ENCODE results near the gene IFT122.

The IFT122 gene

DNA sequence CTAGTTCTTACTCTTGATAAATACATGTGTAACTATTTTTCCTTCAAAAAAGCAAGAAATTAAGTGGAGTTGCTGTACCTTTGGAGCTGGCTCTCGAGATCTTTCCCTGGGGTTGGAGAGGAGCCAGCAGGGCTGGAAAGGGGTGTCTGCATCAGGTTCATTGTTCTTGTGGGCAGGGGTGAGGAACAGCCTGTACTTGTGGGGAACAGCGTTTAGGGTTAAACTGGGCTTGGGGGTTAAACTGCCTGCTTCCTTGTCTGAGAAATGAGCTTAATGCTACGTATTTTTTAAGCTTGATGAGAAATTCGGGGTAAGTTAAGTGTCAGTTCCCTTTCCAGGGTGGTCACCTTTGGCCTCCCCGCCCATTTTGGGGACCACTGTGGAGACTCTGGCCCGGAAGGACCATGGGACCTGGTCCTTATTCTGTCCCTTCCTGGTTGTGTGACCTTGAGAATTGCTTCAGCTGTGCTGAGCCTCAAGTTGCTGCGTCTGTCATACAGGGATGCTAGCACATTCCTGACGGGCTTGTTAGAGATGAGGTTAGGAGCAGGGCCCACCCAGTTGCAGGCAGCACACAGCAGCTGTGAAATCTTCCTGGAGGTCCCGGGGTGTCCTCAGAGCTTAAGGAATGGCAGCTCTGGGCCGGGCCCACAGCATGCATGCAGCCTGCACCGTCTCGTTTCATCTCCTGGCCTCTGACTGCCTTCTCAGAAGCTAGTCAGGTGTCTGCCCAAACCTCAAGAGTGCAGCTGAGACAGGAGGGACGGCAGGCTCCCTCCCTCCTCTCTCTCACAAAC is 114.5 kb downstream of the IFT122 start:
- Mint-ChIP-seq H3K27ac (peak overlapping the region; percentile 34 to 85 (median 66)), H3K4me3 (no peak overlapping the region), H3K9me3 (no peaks in the 10 kb centered on the region), H3K27me3 (ENCODE audit: low read depth) (peaks cover 7% of the 10 kb centered on the region), H3K4me1 (peaks cover 55% of the 10 kb centered on the region), H3K36me3 (ENCODE audit: low read depth) (peaks cover 9% of the 10 kb centered on the region)
- TF ChIP-seq, protein P1, sequence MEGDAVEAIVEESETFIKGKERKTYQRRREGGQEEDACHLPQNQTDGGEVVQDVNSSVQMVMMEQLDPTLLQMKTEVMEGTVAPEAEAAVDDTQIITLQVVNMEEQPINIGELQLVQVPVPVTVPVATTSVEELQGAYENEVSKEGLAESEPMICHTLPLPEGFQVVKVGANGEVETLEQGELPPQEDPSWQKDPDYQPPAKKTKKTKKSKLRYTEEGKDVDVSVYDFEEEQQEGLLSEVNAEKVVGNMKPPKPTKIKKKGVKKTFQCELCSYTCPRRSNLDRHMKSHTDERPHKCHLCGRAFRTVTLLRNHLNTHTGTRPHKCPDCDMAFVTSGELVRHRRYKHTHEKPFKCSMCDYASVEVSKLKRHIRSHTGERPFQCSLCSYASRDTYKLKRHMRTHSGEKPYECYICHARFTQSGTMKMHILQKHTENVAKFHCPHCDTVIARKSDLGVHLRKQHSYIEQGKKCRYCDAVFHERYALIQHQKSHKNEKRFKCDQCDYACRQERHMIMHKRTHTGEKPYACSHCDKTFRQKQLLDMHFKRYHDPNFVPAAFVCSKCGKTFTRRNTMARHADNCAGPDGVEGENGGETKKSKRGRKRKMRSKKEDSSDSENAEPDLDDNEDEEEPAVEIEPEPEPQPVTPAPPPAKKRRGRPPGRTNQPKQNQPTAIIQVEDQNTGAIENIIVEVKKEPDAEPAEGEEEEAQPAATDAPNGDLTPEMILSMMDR (IDR thresholded peaks at IDR 0.05; ENCODE audit: unreplicated experiment in 3 of 3): no peak

DNA sequence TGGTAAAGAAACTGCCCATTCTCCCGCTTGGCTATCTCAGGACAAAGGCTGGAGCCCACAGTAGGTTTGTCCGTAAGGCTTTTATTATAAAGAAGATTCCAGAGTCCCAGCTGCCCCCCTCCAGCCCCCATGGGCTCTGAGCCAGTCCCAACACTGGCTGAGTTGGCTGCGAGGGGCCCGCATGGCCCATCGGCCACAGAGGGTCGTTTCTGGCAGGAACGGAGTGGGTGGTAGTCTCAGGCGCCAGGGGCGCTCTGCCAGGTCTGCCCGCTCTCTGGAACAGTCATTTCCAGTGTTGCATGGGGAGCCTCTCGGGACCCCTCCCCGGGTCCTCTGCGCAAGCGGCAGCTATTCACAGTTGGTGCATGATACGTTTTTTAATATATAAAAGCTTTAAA is 115.1 kb downstream of the IFT122 start:
- TF ChIP-seq, protein P1 (IDR thresholded peaks at IDR 0.05; ENCODE audit: unreplicated experiment in 3 of 3): no peak
- Mint-ChIP-seq H3K36me3 (ENCODE audit: low read depth) (peaks cover 9% of the 10 kb centered on the region), H3K4me3 (no peak overlapping the region), H3K9me3 (no peaks in the 10 kb centered on the region), H3K4me1 (peaks cover 55% of the 10 kb centered on the region), H3K27ac (peak overlapping the region; percentile 34 to 85 (median 66)), H3K27me3 (ENCODE audit: low read depth) (peaks cover 3% of the 10 kb centered on the region)

DNA sequence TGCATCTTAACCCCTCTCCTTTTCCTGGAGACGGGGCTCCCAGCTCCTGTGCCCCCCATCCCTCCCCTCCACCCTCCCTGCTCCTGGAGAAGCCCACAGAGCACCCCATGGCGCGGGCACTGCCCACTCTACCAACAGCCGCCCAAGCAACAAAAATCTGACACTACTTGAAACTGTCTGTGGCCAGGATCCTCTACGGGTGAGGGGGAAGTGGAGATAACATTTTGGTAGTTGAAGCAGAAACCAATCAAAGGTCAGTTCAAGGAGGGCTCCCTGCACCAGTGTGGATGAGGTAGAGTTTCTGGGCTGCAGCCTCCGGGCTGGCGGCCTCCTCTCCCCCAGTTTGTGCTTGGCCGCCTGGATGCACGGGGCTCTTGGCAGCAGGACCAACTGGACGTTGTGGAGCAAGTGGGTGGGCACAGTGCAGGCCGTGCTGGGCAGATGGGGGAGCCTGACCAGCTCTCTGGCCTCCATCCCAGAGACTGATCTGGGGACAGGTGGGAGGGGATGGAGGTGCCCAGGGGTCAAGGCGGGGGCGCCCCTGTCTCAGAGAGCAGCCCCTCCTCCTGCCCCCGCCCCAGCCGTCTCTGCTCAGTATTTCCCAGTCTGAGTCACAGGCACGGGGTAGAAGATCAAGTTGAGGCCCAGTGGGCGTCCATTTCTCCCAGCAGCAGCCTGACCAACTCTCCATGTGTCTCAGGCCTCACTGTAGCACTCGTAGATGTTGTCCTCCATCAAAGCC is 115.8 kb downstream of the IFT122 start:
- TF ChIP-seq, protein P1 (IDR thresholded peaks at IDR 0.05; ENCODE audit: unreplicated experiment in 3 of 3): no peak
- Mint-ChIP-seq H3K27ac (peak overlapping the region in 2 of 3 experiments; percentile 66 to 85), H3K4me1 (peaks cover 60% of the 10 kb centered on the region), H3K27me3 (ENCODE audit: low read depth) (peaks cover 3% of the 10 kb centered on the region), H3K4me3 (no peak overlapping the region), H3K36me3 (ENCODE audit: low read depth) (peaks cover 11% of the 10 kb centered on the region), H3K9me3 (no peaks in the 10 kb centered on the region)

DNA sequence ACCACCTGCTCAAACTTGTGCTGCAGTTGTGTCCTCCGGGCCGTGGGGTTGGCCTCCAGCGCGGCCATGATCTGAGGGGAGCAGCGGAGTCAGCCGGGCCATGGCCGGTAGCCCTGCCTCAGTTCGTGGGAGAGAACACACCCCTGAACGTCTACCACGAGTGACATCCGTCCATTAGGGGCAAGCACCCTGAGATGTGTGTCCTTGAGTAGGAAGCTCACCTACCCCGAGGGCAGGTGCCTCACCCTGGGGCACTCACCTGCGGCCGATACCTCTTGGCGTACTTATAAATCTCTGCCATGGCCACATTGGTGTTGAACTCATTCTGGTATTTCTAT is 116.3 kb downstream of the IFT122 start:
- Mint-ChIP-seq H3K36me3 (ENCODE audit: low read depth) (peaks cover 12% of the 10 kb centered on the region), H3K4me1 (peaks cover 62% of the 10 kb centered on the region), H3K27ac (peak overlapping the region in 1 of 3 experiments; percentile 72), H3K9me3 (no peaks in the 10 kb centered on the region), H3K27me3 (ENCODE audit: low read depth) (peaks cover 3% of the 10 kb centered on the region), H3K4me3 (no peak overlapping the region)
- TF ChIP-seq, protein P1 (IDR thresholded peaks at IDR 0.05; ENCODE audit: unreplicated experiment in 3 of 3): no peak

DNA sequence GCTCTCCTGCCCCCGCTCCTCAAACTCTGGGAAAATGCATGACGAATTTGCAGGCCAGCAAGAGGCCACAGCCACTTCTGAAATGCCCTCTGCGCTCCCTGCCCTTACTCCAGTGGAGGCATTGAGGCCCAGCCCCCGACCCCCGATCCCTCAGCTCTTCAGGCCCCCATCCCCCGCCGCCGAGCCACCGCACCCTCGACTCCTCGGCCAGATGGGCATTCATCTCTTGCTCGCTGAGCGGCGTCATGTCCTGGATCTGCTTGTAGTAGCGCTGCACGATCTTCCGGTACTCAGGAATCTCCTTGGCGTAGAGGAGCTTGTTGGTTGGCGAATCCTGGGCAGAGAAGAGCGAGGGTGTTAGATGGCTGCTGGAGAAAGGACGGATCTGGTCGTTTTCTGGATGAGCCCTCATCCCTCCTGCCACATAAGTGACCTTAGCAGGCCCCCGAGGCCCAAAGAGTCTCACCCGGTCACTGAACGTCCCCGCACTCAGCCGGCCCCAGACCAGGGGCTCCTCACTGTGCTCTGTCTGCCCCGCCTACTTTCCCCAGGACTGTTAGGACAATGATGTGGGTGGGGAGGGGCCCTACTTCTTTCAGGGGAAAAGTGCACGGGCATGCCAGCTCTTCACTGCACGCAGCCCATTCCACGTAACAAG is 117.0 kb downstream of the IFT122 start:
- peaks cover 58% of the 10 kb centered on the region for H3K4me1 Mint-ChIP-seq
- H3K36me3 Mint-ChIP-seq (ENCODE audit: low read depth): peaks cover 12% of the 10 kb centered on the region
- H3K27ac Mint-ChIP-seq: peak overlapping the region in 2 of 3 experiments; percentile 15 to 72
- peaks cover 3% of the 10 kb centered on the region for H3K27me3 Mint-ChIP-seq (ENCODE audit: low read depth)
- no peak overlapping the region for H3K4me3 Mint-ChIP-seq
- TF ChIP-seq, protein P1 (IDR thresholded peaks at IDR 0.05; ENCODE audit: unreplicated experiment in 3 of 3): no peak
- no peaks in the 10 kb centered on the region for H3K9me3 Mint-ChIP-seq

Data from nephron (organoid).